GM18519 (cell line): ENCODE data around the gene ARHGEF33.
"Not testable (repeated sequence)": the region's sequence is repeated elsewhere in the genome, so short reads cannot be mapped to it uniquely, and the experiment has no call there.

Experiments used
- ATAC-seq: cut with Tn5 transposase; IDR thresholded peaks from one replicate; pipeline ENCODE4 v1.9.1; 2021; ENCODE audit warnings: mild to moderate bottlenecking, moderate library complexity; ENCODE audit not compliant: unreplicated experiment, low FRiP score

The ARHGEF33 gene

GRCh38 chr2:38907743-38908562, 18.3 kb downstream of the ARHGEF33 start:
- peak; percentile 83 for ATAC-seq

DNA sequence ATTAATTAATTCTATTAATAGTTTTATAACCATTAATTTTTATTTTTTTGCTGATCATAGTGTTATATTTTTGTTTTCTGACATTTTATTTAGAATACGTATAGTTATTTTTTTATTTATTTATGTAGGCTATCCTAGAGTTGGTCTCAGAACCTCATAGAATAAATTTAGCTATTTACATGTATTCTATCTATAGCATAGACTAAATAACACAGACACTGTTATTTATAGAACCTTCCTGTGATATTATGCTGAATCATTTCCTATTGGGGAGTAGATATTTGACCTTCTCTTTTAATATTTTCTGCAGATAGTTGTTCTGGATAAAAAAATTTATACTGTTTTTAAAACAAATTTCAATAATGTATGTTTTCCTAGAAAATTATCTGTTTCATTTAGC, 20.2 kb downstream of the ARHGEF33 start:
- no peak for ATAC-seq

GRCh38 chr2:38911191-38911590, 21.5 kb downstream of the ARHGEF33 start:
- no peak for ATAC-seq

DNA sequence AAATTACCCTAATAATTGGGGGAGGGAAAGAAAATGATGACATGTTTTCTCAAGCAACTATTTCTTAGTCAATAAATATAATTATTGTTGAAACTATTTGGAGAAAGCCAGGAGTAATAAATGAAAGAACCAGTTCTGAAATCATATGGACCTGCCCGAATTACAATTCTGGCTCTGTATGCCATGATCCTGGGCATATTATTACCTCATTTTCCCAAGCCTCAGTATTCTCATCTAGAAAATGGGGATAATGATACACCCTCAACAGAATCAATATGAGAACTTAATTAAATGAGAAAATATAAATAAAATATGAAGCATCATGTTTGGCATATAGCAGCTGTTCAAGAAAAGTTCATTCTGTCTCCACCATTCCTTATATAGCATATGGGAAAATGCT, 22.9 kb downstream of the ARHGEF33 start:
- ATAC-seq, result no peak

DNA sequence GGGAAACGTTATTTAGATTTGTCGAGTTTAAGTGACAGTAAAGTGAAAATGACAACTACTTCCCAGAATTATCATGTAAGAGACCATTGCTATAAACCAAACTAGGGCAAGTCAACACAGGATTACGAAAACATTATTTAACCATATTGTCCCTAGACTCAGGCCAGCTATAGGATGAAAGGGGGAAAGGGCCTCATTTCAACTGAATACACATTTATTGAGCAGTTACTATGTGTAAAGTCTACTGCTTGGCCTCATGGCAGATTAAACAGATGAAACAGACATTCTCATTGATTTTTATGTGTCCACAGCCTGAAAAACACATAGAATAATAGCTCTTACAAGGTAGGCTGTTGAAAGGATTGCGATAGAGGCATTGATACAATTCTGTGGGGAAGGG, 32.7 kb downstream of the ARHGEF33 start:
- ATAC-seq, result no peak

- no peak for ATAC-seq
Observed at GRCh38 chr2:38922902-38923301, 33.2 kb downstream of the ARHGEF33 start.

DNA sequence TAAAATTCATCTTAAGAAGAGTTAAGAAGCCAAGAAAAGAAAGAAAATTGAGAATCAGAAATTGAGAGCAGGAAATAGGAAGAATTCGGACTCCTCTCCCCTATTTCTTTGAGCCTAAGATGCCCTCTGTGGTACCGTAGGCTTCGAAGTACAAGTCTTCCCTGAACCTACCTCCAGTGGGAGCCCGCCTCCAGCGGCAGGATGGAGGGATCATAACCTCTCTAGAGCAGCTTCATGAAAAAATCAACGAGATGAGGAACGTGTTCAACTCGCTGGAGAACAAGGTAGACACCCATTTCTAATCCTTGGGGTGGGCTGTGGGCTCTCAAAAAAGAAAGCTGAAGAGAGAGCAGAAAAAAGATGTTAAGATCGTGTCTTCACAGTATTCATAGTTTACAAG, 36.3 kb downstream of the ARHGEF33 start:
- no peak for ATAC-seq

GRCh38 chr2:38930600-38930999, 40.9 kb downstream of the ARHGEF33 start:
- no peak for ATAC-seq

DNA sequence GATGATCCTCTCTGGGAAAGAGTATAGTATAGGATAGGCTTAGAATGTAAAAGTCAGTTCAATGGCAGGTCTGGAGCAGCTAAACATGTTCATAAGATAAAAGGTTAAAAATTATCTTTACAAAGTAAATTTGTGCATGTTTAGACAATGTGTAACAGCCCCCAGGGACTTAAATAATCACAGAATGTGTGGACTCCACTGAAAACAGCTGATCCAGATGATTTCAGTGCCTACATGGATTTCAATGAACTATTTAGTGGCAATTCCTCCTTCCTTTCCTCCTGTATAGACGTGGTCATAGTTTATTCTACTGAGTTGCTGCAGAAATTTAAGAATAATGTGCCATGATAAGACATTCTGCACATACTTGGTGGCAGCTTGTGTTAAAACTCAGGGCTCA, 42.9 kb downstream of the ARHGEF33 start:
- no peak for ATAC-seq

- no peak for ATAC-seq
Observed at GRCh38 chr2:38933653-38934052, 44.0 kb downstream of the ARHGEF33 start.

GRCh38 chr2:38934742-38935141, 45.1 kb downstream of the ARHGEF33 start:
- no peak for ATAC-seq

- no peak for ATAC-seq
Observed at GRCh38 chr2:38935568-38936172, 46.0 kb downstream of the ARHGEF33 start.

- not testable (repeated sequence) for ATAC-seq
Observed at GRCh38 chr2:38936516-38936915, 46.8 kb downstream of the ARHGEF33 start.

- no peak for ATAC-seq
Observed at GRCh38 chr2:38937548-38937947, 47.9 kb downstream of the ARHGEF33 start.

DNA sequence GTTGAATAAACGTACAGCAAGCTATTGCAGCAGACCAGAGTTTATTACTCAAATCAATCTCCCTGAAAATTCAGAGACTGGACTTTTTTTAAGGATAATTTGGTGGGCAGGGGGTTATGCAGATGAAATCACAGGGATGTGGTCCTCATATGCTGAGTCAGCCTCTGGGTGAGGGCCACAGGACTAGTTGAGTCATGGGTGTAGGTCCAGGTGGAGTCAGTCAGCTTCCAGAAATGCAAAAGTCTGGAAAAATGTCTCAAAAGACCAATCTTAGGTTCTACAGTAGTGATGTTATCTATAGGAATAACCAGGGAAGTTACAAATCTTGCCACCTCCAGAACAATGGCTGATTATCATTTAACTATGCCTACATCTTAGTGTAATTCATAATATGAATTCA, 51.1 kb downstream of the ARHGEF33 start:
- ATAC-seq, result no peak

DNA sequence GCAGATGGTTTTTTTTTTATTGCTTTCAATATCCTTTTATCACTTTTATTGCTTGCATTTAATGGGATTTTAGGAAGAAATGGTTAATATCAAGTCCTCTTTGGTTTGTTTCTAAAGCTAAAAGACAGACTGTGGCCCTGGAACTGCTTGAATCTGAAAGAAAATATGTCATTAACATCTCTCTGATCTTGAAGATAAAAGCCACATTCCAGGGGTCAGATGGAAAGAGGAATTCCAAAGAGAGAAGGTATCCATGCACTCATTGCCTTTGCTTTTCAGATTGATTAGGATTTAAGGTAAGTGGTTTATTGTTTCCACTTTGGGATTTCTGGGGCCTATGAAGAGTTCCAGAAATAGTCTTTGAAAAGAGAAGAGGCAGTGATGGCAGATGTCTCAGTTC, 54.1 kb downstream of the ARHGEF33 start:
- no peak for ATAC-seq

GRCh38 chr2:38945372-38945771, 55.7 kb downstream of the ARHGEF33 start:
- ATAC-seq, result no peak

DNA sequence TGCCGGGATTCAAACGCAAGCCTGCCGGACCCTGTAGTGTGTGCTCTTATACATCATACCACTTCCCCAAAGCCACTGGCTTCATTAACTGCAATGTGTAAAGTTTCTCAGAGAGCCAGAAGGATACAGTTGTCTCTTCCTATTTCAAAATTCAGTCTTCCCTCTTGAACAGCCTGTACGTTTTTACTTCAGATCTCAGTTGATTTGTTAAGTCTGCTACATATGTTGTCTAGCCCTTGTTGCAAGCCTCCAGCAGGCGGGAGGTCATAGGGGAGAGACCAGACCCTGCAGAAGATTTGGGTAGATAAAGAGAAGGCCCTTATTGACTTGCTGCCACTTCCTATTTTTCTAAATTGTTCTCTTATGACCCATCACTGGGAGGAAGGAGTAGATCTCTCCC, 56.2 kb downstream of the ARHGEF33 start:
- ATAC-seq, result no peak

- ATAC-seq, result no peak
Observed at GRCh38 chr2:38947241-38948239, 57.9 kb downstream of the ARHGEF33 start.

DNA sequence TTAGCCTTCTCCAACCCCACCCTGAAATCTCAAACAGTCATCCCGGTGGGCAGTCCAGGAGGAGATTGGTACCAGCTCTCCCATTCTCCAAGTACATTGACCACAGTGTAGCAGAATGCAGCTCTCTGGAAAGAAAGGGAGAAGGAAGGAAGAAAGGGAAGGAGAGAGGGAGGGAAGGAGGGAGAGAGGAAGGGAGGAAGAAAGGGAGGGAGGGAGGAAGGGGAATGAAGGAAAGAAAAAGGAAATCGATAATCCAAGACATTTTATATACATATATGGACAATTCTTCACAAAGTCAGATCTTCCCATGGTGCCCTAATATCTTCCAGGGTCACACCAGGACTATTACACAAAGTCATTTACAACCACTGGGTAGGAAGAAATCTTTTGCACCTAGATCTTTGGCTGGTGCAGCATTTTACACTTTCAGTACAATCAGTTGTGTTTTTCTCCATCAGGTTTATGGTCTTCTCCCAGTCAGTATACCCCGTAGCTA, 58.8 kb downstream of the ARHGEF33 start:
- no peak for ATAC-seq

- no peak for ATAC-seq
Observed at GRCh38 chr2:38948995-38949394, 59.3 kb downstream of the ARHGEF33 start.
